ENCODE data around the gene SUMO3. TPM values are rescaled to one million over a fixed set of nuclear protein-coding genes. Genes with fewer than 3 reads are reported as not detected.

The SUMO3 gene
- polyA plus RNA-seq, 1 of the 3 experiments (the other 2 are of a cell fraction): 125 TPM

DNA sequence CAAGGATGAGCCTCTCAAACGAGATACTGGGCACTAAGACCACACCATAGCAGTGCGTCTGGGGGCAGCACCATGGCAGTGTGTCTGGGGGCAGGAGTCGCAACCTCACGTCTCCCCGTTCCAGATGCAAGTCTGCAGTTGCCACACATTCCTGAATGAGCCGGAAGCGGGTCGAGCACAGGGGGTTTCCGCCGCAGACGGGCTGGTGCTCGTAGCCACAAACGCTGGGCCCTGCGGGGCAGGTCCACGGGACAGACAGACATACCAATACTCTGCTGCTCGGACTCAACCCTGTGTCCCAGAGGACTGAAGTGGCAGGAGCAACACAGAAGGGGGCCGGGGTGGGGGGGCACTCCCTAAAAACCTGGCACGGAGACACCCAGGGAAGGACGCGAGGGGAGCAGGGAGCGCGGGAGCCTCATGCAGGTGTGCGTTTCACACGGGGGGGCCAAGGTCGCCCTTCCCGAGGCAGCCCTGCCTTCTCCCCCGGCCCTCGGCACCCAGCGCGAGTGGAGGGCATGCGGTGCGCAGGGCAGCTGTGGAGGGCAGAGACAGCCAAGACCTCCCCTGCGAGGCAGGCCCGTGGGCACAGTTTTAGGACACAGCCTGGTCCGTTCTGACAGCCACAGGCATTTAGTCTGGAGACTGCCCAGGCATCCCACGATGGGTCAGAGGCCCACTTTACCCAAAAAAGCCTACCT is 31.1 kb upstream of the SUMO3 start:
- Histone ChIP-seq H3K9me2 (no peaks in the 10 kb centered on the region), H3K4me3 (ENCODE audit: low read depth in 2 of 2, low read length in 1 of 2) (no peak overlapping the region), H2AFZ (ENCODE audit: low read depth) (no peak overlapping the region), H3K9me3 (no peaks in the 10 kb centered on the region), H3K9ac (no peak overlapping the region), H3K79me2 (ENCODE audit: insufficient read depth) (peaks cover 29% of the 10 kb centered on the region), H3F3A (replicated peaks; ENCODE audit: insufficient read depth) (no peaks in the 10 kb centered on the region), H3K27ac (ENCODE audit: low read depth in 2 of 2, low read length in 1 of 2) (no peak overlapping the region), H3K27me3 (ENCODE audit: insufficient read depth) (no peaks in the 10 kb centered on the region), H4K20me1 (ENCODE audit: insufficient read depth) (peaks cover 32% of the 10 kb centered on the region), H3K4me1 (ENCODE audit: control insufficient read depth in 1 of 2, insufficient read depth in 2 of 2, low read depth in 1 of 2, low read length in 1 of 2) (peaks cover 0 to 13% of the 10 kb centered on the region in 2 experiments; a peak in 1 of 4 replicates), H3K4me2 (no peak overlapping the region), H3K36me3 (replicated peaks in 1 of 2; ENCODE audit: control insufficient read depth in 1 of 2, insufficient read depth in 2 of 2, low read length in 1 of 2) (peaks cover 29 to 45% of the 10 kb centered on the region in 2 experiments)
- WGBS (ENCODE audit: low lambda C conversion rate): 97% methylated on average over 17 of the region's 36 CpGs
- no peak for TF ChIP-seq TEAD4 (IDR thresholded peaks at IDR 0.05; ENCODE audit: borderline replicate concordance, insufficient read depth)
- TF ChIP-seq, protein P1, sequence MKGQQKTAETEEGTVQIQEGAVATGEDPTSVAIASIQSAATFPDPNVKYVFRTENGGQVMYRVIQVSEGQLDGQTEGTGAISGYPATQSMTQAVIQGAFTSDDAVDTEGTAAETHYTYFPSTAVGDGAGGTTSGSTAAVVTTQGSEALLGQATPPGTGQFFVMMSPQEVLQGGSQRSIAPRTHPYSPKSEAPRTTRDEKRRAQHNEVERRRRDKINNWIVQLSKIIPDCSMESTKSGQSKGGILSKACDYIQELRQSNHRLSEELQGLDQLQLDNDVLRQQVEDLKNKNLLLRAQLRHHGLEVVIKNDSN (IDR thresholded peaks at IDR 0.05; ENCODE audit: borderline replicate concordance, low read depth): no peak
- no peak for TF ChIP-seq FOSL2 (IDR thresholded peaks at IDR 0.05; ENCODE audit: borderline replicate concordance, low read depth)
- no peak for TF ChIP-seq ELF1 (IDR thresholded peaks at IDR 0.05)
- TF ChIP-seq NRF1 (IDR thresholded peaks at IDR 0.05; ENCODE audit: low read depth, low read length): no peak
- TF ChIP-seq EP300 (IDR thresholded peaks at IDR 0.05; ENCODE audit: borderline replicate concordance in 1 of 2, low read depth in 1 of 2, low read length in 1 of 2): no peak
- TF ChIP-seq, protein P2, sequence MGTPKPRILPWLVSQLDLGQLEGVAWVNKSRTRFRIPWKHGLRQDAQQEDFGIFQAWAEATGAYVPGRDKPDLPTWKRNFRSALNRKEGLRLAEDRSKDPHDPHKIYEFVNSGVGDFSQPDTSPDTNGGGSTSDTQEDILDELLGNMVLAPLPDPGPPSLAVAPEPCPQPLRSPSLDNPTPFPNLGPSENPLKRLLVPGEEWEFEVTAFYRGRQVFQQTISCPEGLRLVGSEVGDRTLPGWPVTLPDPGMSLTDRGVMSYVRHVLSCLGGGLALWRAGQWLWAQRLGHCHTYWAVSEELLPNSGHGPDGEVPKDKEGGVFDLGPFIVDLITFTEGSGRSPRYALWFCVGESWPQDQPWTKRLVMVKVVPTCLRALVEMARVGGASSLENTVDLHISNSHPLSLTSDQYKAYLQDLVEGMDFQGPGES (IDR thresholded peaks at IDR 0.05; ENCODE audit: low read depth, low read length): no peak
- no peak for TF ChIP-seq CTCF (IDR thresholded peaks at IDR 0.05)
- TF ChIP-seq FOXM1 (IDR thresholded peaks at IDR 0.05; ENCODE audit: low read depth): no peak
- TF ChIP-seq RCOR1 (IDR thresholded peaks at IDR 0.05; ENCODE audit: low read length): no peak
- no peak for TF ChIP-seq RAD21 (IDR thresholded peaks at IDR 0.05; ENCODE audit: low read length)
- no peak for TF ChIP-seq SIN3A (IDR thresholded peaks at IDR 0.05; ENCODE audit: borderline replicate concordance, low read depth, low read length)
- TF ChIP-seq SMC3 (IDR thresholded peaks at IDR 0.05; ENCODE audit: low read depth, low read length): no peak
- no peak for TF ChIP-seq MEF2A (IDR thresholded peaks at IDR 0.05; ENCODE audit: borderline replicate concordance, low read depth)
- TF ChIP-seq, protein P3, sequence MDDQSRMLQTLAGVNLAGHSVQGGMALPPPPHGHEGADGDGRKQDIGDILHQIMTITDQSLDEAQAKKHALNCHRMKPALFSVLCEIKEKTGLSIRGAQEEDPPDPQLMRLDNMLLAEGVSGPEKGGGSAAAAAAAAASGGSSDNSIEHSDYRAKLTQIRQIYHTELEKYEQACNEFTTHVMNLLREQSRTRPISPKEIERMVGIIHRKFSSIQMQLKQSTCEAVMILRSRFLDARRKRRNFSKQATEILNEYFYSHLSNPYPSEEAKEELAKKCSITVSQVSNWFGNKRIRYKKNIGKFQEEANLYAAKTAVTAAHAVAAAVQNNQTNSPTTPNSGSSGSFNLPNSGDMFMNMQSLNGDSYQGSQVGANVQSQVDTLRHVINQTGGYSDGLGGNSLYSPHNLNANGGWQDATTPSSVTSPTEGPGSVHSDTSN (IDR thresholded peaks at IDR 0.05): no peak
- no peak for TF ChIP-seq NFIC (IDR thresholded peaks at IDR 0.05; ENCODE audit: borderline replicate concordance)
- CTCF ChIA-PET: interaction anchor here (1.1 kb wide), 1 partner anchor 56 kb away, joined by 3 read pairs; no protein-coding TSS in a partner anchor
- DNase-seq: no peak
- POLR2A ChIA-PET: no interaction called here

Measured in SK-N-SH (cell line).